ENCODE results near the gene EIF3B.
"Not testable (repeated sequence)": the region's sequence is repeated elsewhere in the genome, so short reads cannot be mapped to it uniquely, and the experiment has no call there.

The EIF3B gene

GRCh38 chr7:2347351-2348063 is 7.1 kb upstream of the EIF3B start:
- not testable (repeated sequence) for FAIRE-seq; DNase-seq (ENCODE audit: low spot score)

GRCh38 chr7:2350055-2350454 is 4.6 kb upstream of the EIF3B start:
- no peak for FAIRE-seq
- DNase-seq (ENCODE audit: low spot score) = no peak

GRCh38 chr7:2350861-2351260 is 3.8 kb upstream of the EIF3B start:
- no peak for DNase-seq (ENCODE audit: low spot score)
- no peak for FAIRE-seq

DNA sequence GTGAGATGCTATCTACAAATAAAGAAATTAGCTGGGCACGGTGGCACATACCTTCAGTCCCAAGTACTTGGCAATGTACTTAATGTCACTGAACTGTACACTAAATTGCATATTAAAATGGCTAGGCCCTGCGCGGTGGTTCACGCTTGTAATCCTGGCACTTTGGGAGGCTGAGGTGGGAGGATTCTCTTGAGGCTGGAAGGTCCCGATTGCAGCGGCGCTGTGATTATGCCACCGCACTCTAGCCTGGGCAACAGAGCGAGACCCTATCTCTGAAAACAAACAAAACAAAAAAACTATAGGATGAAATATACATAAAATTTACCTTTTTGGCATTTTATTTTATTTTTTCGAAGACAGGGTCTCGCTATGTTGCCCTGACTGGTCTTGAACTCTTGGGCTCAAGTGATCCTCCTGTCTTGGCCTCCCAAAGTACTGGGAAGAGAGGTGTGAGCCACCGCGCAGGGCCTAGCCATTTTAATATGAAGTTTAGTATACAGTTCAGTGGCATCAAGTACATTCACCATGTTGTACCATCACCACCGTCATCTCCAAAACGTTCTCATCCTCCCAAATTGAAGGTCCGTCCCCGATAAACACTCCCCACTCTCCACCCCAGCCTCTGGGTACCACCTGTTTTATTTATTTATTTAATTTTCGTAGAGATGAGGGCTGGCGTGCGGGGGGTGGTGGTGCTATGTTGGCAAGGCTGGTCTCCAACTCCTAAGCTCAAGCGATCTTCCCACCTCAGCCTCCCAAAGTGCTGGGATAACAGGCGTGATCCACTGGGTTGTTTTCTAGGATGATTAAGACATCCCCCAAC is 1.3 kb upstream of the EIF3B start:
- FAIRE-seq (peak; percentile 37), DNase-seq (ENCODE audit: low spot score) (peak; percentile 44)

- FAIRE-seq = peak; percentile 90
Observed at GRCh38 chr7:2353936-2354185, 766 bp upstream of the EIF3B start.

DNA sequence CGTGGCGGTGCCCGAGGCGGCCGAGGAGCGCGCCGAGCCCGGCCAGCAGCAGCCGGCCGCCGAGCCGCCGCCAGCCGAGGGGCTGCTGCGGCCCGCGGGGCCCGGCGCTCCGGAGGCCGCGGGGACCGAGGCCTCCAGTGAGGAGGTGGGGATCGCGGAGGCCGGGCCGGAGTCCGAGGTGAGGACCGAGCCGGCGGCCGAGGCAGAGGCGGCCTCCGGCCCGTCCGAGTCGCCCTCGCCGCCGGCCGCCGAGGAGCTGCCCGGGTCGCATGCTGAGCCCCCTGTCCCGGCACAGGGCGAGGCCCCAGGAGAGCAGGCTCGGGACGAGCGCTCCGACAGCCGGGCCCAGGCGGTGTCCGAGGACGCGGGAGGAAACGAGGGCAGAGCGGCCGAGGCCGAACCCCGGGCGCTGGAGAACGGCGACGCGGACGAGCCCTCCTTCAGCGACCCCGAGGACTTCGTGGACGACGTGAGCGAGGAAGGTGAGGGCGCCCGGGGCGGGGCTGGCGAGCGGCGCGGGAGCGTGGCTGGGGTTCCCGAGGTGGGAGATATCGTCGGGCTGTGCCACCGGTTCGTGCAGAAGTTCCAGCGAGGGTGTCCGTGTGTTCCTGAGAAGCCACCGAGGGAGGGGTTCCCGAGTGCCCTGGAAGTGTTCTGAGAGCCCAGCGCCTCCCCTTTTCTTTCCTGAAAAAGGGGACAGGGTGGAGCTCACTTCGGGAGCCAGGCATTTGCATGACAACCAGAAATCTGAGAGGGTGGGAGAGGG is 495 bp downstream of the EIF3B start:
- FAIRE-seq = no peak
- peak; percentile 37 for DNase-seq (ENCODE audit: low spot score)

More at GRCh38 chr7:2353936-2354185, 766 bp upstream of the EIF3B start:
- peak; percentile 100 for DNase-seq (ENCODE audit: low spot score)

DNA sequence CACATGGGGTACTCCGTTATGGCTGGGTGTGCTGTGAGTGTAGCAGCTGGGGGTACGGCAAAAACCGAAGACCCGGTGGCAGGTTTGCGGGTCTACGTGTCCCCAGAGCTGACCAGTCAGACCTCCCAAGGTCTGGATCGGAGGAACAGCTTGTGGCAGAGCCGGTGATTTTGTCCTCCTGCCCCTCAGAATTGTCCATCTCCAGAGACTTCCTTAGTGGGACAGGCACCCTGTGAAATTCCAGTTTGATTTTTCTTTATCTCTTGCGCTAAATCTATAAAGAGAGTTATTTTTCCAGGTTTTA is 1.0 kb downstream of the EIF3B start:
- DNase-seq (ENCODE audit: low spot score) (peak; percentile 27), FAIRE-seq (no peak)

DNA sequence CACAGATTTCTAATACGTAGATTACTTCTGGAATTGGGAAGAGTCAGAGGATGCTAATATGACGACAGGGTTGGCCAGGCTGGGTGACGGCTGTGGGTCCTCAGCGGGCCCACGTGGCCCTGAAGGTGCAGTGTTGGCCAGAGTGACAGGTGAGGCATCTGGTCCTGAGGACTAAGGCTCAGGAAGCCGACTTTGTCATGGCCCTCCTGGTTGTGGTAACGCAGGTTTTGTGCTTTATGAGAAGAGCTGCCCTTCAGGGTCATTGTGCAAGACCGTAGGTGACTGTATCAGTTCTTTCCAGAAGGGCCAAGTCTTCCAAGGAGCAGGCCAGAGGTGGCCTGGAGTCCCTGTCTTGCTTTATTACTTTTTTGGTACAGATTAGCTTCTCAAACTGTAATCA is 2.5 kb downstream of the EIF3B start:
- peak; percentile 4 for DNase-seq (ENCODE audit: low spot score)
- no peak for FAIRE-seq

GRCh38 chr7:2357571-2357970 is 2.9 kb downstream of the EIF3B start:
- DNase-seq (ENCODE audit: low spot score) = no peak
- no peak for FAIRE-seq

DNA sequence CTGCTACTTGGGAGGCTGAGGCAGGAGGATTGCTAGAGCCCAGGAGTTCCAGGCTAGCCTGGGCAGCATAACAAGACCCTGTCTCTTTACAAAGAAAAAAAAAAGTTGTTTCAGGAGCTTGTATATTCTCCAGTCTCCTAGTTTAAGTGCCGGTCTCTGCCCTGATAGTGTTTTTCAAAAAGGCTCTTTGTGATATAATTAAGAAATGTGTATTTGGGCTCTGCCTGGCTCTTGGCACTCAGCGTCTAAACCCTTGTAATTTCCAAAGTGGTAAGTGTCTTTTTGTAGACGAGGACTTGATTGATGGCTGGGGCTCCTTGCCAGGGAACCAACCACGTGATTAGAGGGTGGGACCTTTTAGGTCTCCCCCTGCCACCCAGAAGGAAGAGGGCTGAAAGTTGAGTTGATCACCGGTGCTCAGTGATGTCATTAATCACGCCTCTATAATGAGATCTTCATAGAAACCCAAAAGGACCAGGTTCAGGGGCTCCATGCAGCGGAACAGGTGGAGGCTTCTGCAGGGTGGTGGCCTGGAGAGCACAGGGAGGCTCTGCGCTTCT is 4.4 kb downstream of the EIF3B start:
- no peak for DNase-seq (ENCODE audit: low spot score)
- no peak for FAIRE-seq

- DNase-seq (ENCODE audit: low spot score) (no peak), FAIRE-seq (no peak)
Observed at GRCh38 chr7:2359610-2360009, 5.0 kb downstream of the EIF3B start.

DNA sequence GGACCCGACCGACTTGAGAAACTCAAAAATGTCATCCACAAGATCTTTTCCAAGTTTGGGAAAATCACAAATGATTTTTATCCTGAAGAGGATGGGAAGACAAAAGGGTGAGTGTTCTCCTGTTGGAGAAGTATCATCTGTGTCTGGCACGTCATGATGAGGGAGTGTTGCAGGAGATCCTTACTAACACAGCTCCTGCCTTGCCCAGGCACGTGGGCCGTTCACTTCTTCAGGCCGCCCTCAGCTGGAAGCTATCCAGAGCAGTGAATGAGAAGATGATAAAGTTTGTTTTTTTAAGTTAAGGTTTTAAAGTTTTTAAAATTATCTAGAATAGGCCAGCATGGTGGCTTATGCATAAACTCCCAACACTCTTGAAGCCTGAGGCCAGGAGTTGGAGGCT is 6.2 kb downstream of the EIF3B start:
- FAIRE-seq (peak; percentile 78), DNase-seq (ENCODE audit: low spot score) (no peak)

- DNase-seq (ENCODE audit: low spot score) (no peak), FAIRE-seq (peak; percentile 66)
Observed at GRCh38 chr7:2362385-2363088, 7.9 kb downstream of the EIF3B start.

DNA sequence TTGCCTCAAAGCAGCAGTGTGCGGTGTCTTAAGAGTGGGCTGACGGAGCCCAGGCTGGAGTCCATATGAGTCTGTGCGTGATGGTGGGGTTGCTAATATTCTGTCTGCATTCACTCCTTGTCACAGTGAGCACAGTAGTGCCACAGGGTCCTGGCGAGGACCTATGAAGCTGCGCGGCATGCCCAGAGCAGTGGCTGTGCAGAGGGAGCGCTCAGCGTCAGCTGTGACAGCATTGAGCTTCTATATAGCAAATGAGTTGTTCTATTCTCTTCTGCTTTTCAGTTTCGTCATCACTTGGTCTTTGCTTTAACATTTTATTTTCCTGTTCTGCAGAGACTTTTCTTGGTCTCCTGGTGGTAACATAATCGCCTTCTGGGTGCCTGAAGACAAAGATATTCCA is 14.5 kb downstream of the EIF3B start:
- FAIRE-seq (no peak), DNase-seq (ENCODE audit: low spot score) (no peak)

GRCh38 chr7:2371329-2371728 is 16.7 kb downstream of the EIF3B start:
- no peak for DNase-seq (ENCODE audit: low spot score)
- FAIRE-seq = peak; percentile 86

- no peak for FAIRE-seq
- DNase-seq (ENCODE audit: low spot score) = no peak
Observed at GRCh38 chr7:2372724-2373123, 18.1 kb downstream of the EIF3B start.

DNA sequence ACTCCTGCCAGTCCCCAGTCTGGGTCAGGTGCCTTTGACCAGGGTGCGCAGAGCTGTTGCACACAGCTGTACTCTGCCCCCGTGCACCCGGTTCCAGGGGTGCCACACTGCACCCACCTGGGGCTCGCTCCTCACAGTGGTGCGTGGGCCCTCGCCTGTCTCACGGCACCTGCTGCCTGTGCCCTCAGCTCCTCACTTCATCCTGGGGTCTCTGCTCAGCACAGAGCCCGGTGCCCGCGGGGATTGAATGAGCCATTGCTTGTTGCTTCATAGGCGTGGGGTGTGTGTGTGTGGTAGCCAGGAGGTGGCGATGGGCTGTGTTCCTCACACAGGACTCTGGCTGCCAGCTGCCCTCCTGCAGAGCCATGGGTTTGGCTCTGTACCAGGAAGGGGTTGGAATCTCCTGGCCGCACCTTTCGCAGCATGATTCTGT is 18.5 kb downstream of the EIF3B start:
- FAIRE-seq (peak; percentile 13), DNase-seq (ENCODE audit: low spot score) (no peak)

DNA sequence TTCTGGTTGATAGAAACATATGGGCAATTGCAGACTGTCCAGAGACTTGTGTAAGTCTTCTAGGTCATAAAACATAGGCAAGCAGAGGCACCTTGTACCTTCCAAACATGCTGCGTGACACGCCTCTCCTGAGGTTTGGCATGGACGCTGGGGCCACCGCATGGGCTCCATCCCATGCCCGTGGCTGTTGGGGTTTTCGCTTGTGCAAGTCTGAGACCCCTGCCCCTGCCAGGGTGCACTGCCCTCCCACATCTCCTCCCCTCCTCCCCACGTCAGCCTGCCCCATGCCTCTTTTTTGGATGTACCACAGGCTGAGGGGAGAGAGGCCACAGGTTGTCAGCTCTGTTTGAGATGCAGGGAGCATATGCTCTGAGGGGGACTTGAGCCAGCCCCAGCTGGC is 19.0 kb downstream of the EIF3B start:
- DNase-seq (ENCODE audit: low spot score) (no peak), FAIRE-seq (peak; percentile 27)

DNA sequence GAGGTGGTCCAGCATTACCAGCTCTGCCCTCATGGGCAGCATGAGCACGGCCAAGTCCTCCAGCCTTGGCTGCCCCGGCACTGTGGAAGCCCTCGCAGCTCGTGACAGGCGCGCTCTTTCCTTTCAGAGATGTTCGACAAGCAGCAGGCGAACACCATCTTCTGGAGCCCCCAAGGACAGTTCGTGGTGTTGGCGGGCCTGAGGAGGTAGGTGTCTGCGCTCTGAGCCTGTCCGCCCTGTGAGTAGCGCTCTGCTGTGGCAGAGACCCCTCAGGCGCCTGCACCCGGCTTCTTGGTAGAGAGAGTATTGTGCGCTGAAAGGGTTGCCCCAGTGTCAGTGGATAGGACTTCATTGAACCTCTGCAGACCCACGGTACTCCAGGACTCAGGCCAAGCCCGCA is 19.8 kb downstream of the EIF3B start:
- FAIRE-seq (no peak), DNase-seq (ENCODE audit: low spot score) (no peak)

- FAIRE-seq (peak; percentile 95), DNase-seq (ENCODE audit: low spot score) (no peak)
Observed at GRCh38 chr7:2374830-2375728, 20.5 kb downstream of the EIF3B start.

Data from urothelium cell line (cell line).